T-cell (primary cell): Measurements from ENCODE around the gene FADS2. TPM values are rescaled to one million over a fixed set of nuclear protein-coding genes. Genes with fewer than 3 reads are reported as not detected.

Experiments
- ATAC-seq, 4 experiments: fragments of 200-7000 bp in 3 of 4; fragments of 150-1000 bp in 1 of 4; cut with Tn5 transposase; replicated peaks in 1 of 4; 1 replicate in 3 of 4; 2 replicates in 1 of 4; pipeline ENCODE4 v1.10.0; 2021; ENCODE audit warnings: moderate library complexity in 3 of 4, mild to moderate bottlenecking in 2 of 4, moderate number of reproducible peaks in 1 of 4
- CTCF ChIA-PET, 2 donors: fragments of 300-600 bp; sonication (Branson Sonifier 250); formaldehyde crosslinking; loops; one replicate each; lab custom pipeline; 2022; ENCODE audit warnings: antibody characterized with exemption in 2 of 2; lab: Charles Lee
- POLR2A ChIA-PET, 2 donors: fragments of 300-600 bp; sonication (Branson Sonifier 250); formaldehyde crosslinking; loops; one replicate each; lab custom pipeline; 2022; ENCODE audit warnings: antibody characterized with exemption in 2 of 2; lab: Charles Lee
- DNase-seq, 35 experiments: peaks; one replicate each; pipeline versions ENCODE4 v3.0.0 to v3.0.0-alpha.2; 2013 to 2023
- H3K27ac ChIP-seq: one replicate; pipeline ENCODE4 v1.5.1; 2013; ENCODE audit warnings: low read length
- H3K27me3 ChIP-seq, 2 experiments: replicated peaks in 1 of 2; 1 replicate in 1 of 2; 2 replicates in 1 of 2; pipeline versions ENCODE4 v1.6.1 to v1.7.0; 2013; ENCODE audit warnings: low read length in 1 of 2, mixed read lengths in 1 of 2; ENCODE audit not compliant: control insufficient read depth in 2 of 2, insufficient read depth in 2 of 2; ENCODE audit errors: extremely low read depth in 1 of 2
- H3K36me3 ChIP-seq, 2 donors: 1 replicate in 1 of 2; 2 replicates in 1 of 2; pipeline versions ENCODE4 v1.6.1 to v1.7.0; 2013; ENCODE audit warnings: low read length in 1 of 2; ENCODE audit not compliant: control insufficient read depth in 2 of 2, insufficient read depth in 1 of 2; ENCODE audit errors: extremely low read depth in 1 of 2
- H3K4me1 ChIP-seq, 2 experiments: 1 replicate in 1 of 2; 2 replicates in 1 of 2; pipeline versions ENCODE4 v1.6.1 to v1.7.0; 2013; ENCODE audit warnings: low read length in 2 of 2, mixed read lengths in 1 of 2; ENCODE audit not compliant: insufficient read depth in 2 of 2, control insufficient read depth in 1 of 2; ENCODE audit errors: extremely low read depth in 1 of 2
- H3K4me3 ChIP-seq, 2 donors: 1 replicate in 1 of 2; 2 replicates in 1 of 2; pipeline versions ENCODE4 v1.5.1 to v1.7.0; 2013; ENCODE audit warnings: mild to moderate bottlenecking in 2 of 2, low read length in 1 of 2, moderate library complexity in 1 of 2; ENCODE audit not compliant: control insufficient read depth in 1 of 2; ENCODE audit errors: extremely low read depth in 1 of 2
- H3K9me3 ChIP-seq: 2 replicates; pipeline ENCODE4 v1.7.0; 2013
- H3K27ac Mint-ChIP-seq, 2 donors: one replicate each; pipeline ENCODE4 v1.8.0; 2020 to 2021; ENCODE audit warnings: mild to moderate bottlenecking in 2 of 2, mixed read lengths in 2 of 2
- H3K27me3 Mint-ChIP-seq, 2 donors: one replicate each; pipeline ENCODE4 v1.8.0; 2021 to 2022; ENCODE audit warnings: mixed read lengths in 2 of 2
- H3K36me3 Mint-ChIP-seq: one replicate; pipeline ENCODE4 v1.8.0; 2021; ENCODE audit warnings: mixed read lengths
- H3K4me1 Mint-ChIP-seq, 3 donors: one replicate each; pipeline ENCODE4 v1.8.0; 2020 to 2022; ENCODE audit warnings: mixed read lengths in 3 of 3, mild to moderate bottlenecking in 1 of 3
- H3K4me3 Mint-ChIP-seq, 3 donors: one replicate each; pipeline ENCODE4 v1.8.0; 2020 to 2022; ENCODE audit warnings: mild to moderate bottlenecking in 3 of 3, mixed read lengths in 3 of 3, moderate library complexity in 3 of 3
- H3K9me3 Mint-ChIP-seq, 3 donors: one replicate each; pipeline ENCODE4 v1.8.0; 2020 to 2022; ENCODE audit warnings: mixed read lengths in 3 of 3
- WGBS: methylation state at CpG from one replicate; pipeline ENCODE4 v1.1.5; 2013; ENCODE audit warnings: missing lambda C conversion rate; ENCODE audit not compliant: insufficient coverage; 5-methylcytosine and 5-hydroxymethylcytosine counted together
- total RNA-seq, 35 experiments: library from RNA in 6 of 35; stranded (reverse) in 6 of 35; fragments of 120-200 nt in 1 of 35; gene quantifications; one replicate each; pipeline versions ENCODE4 v1.2.1 to v1.2.4 and lab custom pipeline; 2013 to 2026

The FADS2 gene
- total RNA-seq, 5 donors from 2014 or later (not counting 1 experiment from before 2014, with no cell fraction given), result 1.9 to 20.9 (median 2.7) TPM

DNA sequence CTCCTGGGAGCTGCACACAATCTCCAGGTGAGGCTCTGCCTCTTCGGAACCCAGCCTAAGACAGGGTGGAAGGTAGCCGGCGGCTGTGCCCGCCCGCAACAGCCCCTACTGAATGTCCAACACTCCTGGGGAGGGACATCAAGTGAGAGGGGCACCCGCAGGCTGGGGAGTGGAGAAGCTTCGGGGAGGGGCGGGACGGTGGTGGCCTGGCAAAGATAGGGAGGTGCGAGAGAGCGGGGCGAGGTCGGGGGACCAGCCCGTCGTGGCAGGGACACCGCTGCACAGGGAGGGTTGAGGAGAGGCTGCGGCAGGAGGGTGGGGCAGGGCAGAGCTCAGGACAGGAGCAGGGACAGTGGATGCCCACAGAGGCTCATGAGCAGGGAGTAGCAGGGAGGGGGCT, 72.2 kb downstream of the FADS2 start:
- peaks cover 0 to 18% of the 10 kb centered on the region in 2 experiments for H3K27me3 ChIP-seq
- H3K4me1 ChIP-seq, result peaks cover 0 to 14% of the 10 kb centered on the region in 2 experiments
- Mint-ChIP-seq H3K27ac (no peak overlapping the region), H3K4me3 (no peak overlapping the region), H3K4me1 (peaks cover 6 to 12% (median 8%) of the 10 kb centered on the region in 3 donors), H3K9me3 (no peaks in the 10 kb centered on the region), H3K27me3 (peaks cover 0 to 5% of the 10 kb centered on the region in 2 donors), H3K36me3 (no peaks in the 10 kb centered on the region)
- H3K27ac ChIP-seq, result no peak overlapping the region
- no peaks in the 10 kb centered on the region for H3K36me3 ChIP-seq
- no peak for DNase-seq
- POLR2A ChIA-PET, result no interaction called here
- H3K9me3 ChIP-seq, result no peaks in the 10 kb centered on the region
- WGBS, result 94% methylated on average over 17 of the region's 17 CpGs
- no peak for ATAC-seq
- H3K4me3 ChIP-seq, result no peak overlapping the region
- CTCF ChIA-PET, result interaction anchor here (1.0 to 5.6 kb wide), 4 partner anchors 47 to 181 kb away, joined by 5 to 100 read pairs (median 18); no protein-coding TSS in a partner anchor

- DNase-seq (no peak), ATAC-seq (no peak)
- Mint-ChIP-seq H3K27ac (no peak overlapping the region), H3K4me3 (no peak overlapping the region), H3K9me3 (no peaks in the 10 kb centered on the region), H3K36me3 (no peaks in the 10 kb centered on the region), H3K4me1 (peaks cover 6 to 12% (median 8%) of the 10 kb centered on the region in 3 donors), H3K27me3 (peaks cover 0 to 5% of the 10 kb centered on the region in 2 donors)
- 88% methylated on average over 6 of the region's 10 CpGs for WGBS
- POLR2A ChIA-PET, result no interaction called here
- Histone ChIP-seq H3K4me3 (no peak overlapping the region), H3K36me3 (no peaks in the 10 kb centered on the region), H3K9me3 (no peaks in the 10 kb centered on the region), H3K4me1 (peaks cover 0 to 14% of the 10 kb centered on the region in 2 experiments), H3K27me3 (peaks cover 0 to 19% of the 10 kb centered on the region in 2 experiments), H3K27ac (no peak overlapping the region)
- CTCF ChIA-PET, result interaction anchor here in 1 of 2 donors (5.6 kb wide), 1 partner anchor 180 kb away, joined by 100 read pairs; no protein-coding TSS in a partner anchor
Observed at GRCh38 chr11:61901397-61901796, 73.3 kb downstream of the FADS2 start.

DNA sequence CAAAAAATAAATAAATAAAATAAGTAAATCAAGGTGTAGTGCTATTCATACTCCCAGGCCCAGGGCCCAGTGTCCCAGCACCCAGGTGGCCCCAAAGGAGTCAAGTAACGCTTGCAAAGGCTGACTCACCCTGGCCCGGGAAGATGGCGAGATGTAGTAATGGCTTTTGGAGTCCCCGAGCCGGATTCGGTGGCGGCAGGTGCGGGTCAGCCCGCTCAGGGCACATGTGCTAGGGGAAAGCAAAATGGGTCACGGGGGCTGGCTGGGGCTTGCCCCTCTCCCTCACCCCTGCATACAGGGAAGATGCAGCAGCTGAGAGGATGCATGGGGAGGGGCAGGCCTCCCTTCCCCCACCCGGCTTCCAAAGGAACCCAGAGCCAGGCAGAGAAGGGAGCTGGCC, 74.2 kb downstream of the FADS2 start:
- H3K9me3 ChIP-seq, result no peaks in the 10 kb centered on the region
- H3K27me3 ChIP-seq, result peaks cover 0 to 19% of the 10 kb centered on the region in 2 experiments
- Mint-ChIP-seq H3K4me1 (peaks cover 6 to 12% (median 8%) of the 10 kb centered on the region in 3 donors), H3K27me3 (peaks cover 0 to 5% of the 10 kb centered on the region in 2 donors), H3K27ac (no peak overlapping the region), H3K9me3 (no peaks in the 10 kb centered on the region), H3K36me3 (no peaks in the 10 kb centered on the region), H3K4me3 (no peak overlapping the region)
- 87% methylated on average over 3 of the region's 11 CpGs for WGBS
- no peaks in the 10 kb centered on the region for H3K36me3 ChIP-seq
- no peak for ATAC-seq
- H3K27ac ChIP-seq, result no peak overlapping the region
- CTCF ChIA-PET, result interaction anchor here (0.5 to 5.6 kb wide), 2 partner anchors 179 to 200 kb away, joined by 3 to 100 read pairs; no protein-coding TSS in a partner anchor
- DNase-seq, result no peak
- POLR2A ChIA-PET, result no interaction called here
- H3K4me1 ChIP-seq, result peaks cover 0 to 14% of the 10 kb centered on the region in 2 experiments
- H3K4me3 ChIP-seq, result no peak overlapping the region

DNA sequence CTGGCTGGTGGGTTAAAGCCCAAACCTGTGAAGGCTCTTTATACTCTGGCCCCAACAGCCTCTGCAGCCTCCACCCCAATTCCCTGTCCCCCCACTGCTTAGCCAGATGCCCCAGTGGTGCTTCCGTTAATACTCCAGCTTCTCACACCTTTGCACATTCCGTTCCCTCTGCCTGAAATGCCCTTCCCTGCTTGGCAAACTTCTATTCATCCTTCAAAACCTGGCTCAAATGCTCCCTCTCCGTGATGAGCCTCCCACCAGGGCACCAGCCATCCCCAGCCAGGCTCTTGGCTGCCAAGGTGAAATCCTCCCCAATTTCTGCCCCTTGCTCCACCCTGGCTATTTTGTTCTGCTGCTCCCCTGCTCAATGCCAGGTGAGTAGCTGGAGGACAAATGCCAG, 75.7 kb downstream of the FADS2 start:
- no peaks in the 10 kb centered on the region for H3K36me3 Mint-ChIP-seq
- no peak for ATAC-seq
- H3K27me3 Mint-ChIP-seq, result peaks cover 0 to 5% of the 10 kb centered on the region in 2 donors
- no peaks in the 10 kb centered on the region for H3K36me3 ChIP-seq
- no peak overlapping the region for H3K4me3 ChIP-seq
- POLR2A ChIA-PET, result no interaction called here
- H3K27ac ChIP-seq, result no peak overlapping the region
- H3K9me3 Mint-ChIP-seq, result no peaks in the 10 kb centered on the region
- H3K27me3 ChIP-seq, result peaks cover 0 to 21% of the 10 kb centered on the region in 2 experiments
- 80% methylated on average over 3 of the region's 3 CpGs for WGBS
- H3K4me1 Mint-ChIP-seq, result peaks cover 5 to 12% (median 6%) of the 10 kb centered on the region in 3 donors
- DNase-seq, result no peak
- H3K9me3 ChIP-seq, result no peaks in the 10 kb centered on the region
- peaks cover 0 to 11% of the 10 kb centered on the region in 2 experiments for H3K4me1 ChIP-seq
- H3K4me3 Mint-ChIP-seq, result no peak overlapping the region
- CTCF ChIA-PET, result interaction anchor here in 1 of 2 donors (1.4 kb wide), 1 partner anchor 178 kb away, joined by 7 read pairs; no protein-coding TSS in a partner anchor
- no peak overlapping the region for H3K27ac Mint-ChIP-seq

DNA sequence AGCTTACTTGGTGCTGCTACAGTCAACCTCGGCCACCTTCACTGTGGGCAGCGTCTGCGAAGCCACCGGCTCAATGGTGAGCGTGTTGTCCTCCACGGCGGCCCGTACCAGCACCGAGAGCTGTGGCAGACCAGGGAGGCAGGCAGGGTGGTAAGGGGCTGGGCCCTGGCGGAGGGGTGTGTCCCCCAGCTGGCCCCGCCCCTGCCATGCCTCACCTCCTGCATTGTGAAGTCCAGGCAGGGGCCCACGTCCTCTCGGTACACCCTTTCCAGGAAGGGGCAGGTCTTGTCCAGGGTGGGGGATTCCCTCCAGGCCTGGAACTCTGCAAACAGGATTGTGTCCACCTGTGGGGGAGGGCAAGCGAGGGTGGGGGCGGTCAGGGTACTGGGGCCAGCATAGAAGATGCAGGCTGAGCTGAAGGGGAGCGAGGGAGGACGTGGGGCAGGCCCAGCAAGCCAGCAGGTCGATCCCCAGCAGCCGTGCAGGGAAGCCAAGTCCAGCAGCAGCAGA, 76.5 kb downstream of the FADS2 start:
- 56% methylated on average over 16 of the region's 19 CpGs for WGBS
- Mint-ChIP-seq H3K4me1 (peaks cover 0 to 5% (median 0%) of the 10 kb centered on the region in 3 donors), H3K4me3 (no peak overlapping the region), H3K27me3 (peaks cover 0 to 2% of the 10 kb centered on the region in 2 donors), H3K27ac (no peak overlapping the region), H3K9me3 (no peaks in the 10 kb centered on the region), H3K36me3 (no peaks in the 10 kb centered on the region)
- ATAC-seq (peak in 1 of 4 experiments; percentile 35), DNase-seq (no peak)
- H3K27ac ChIP-seq, result no peak overlapping the region
- H3K36me3 ChIP-seq, result no peaks in the 10 kb centered on the region
- no peak overlapping the region for H3K4me3 ChIP-seq
- POLR2A ChIA-PET, result interaction anchor here in 1 of 2 donors (0.6 kb wide), 1 partner anchor 9 kb away, joined by 6 read pairs; no protein-coding TSS in a partner anchor
- peaks cover 0 to 26% of the 10 kb centered on the region in 2 experiments for H3K27me3 ChIP-seq
- peaks cover 0 to 4% of the 10 kb centered on the region in 2 experiments for H3K4me1 ChIP-seq
- CTCF ChIA-PET, result interaction anchor here in 1 of 2 donors (0.9 kb wide), 1 partner anchor 203 kb away, joined by 3 read pairs; no protein-coding TSS in a partner anchor
- no peaks in the 10 kb centered on the region for H3K9me3 ChIP-seq

- H3K27ac ChIP-seq, result no peak overlapping the region
- POLR2A ChIA-PET, result interaction anchor here in 1 of 2 donors (0.6 kb wide), 1 partner anchor 9 kb away, joined by 6 read pairs; no protein-coding TSS in a partner anchor
- H3K4me3 Mint-ChIP-seq, result no peak overlapping the region
Observed at GRCh38 chr11:61905067-61905696, 77.1 kb downstream of the FADS2 start.

More at GRCh38 chr11:61905067-61905696, 77.1 kb downstream of the FADS2 start:
- H3K4me1 ChIP-seq, result peaks cover 0 to 3% of the 10 kb centered on the region in 2 experiments
- no peaks in the 10 kb centered on the region for H3K9me3 ChIP-seq
- 87% methylated on average over 13 of the region's 13 CpGs for WGBS
- CTCF ChIA-PET, result interaction anchor here in 1 of 2 donors (0.9 kb wide), 1 partner anchor 203 kb away, joined by 3 read pairs; no protein-coding TSS in a partner anchor
- H3K27ac Mint-ChIP-seq, result no peak overlapping the region
- no peak overlapping the region for H3K4me3 ChIP-seq
- peaks cover 0 to 5% (median 0%) of the 10 kb centered on the region in 3 donors for H3K4me1 Mint-ChIP-seq
- ATAC-seq (no peak), DNase-seq (no peak)
- H3K27me3 Mint-ChIP-seq, result peaks cover 0 to 2% of the 10 kb centered on the region in 2 donors
- no peaks in the 10 kb centered on the region for H3K36me3 ChIP-seq
- H3K36me3 Mint-ChIP-seq, result no peaks in the 10 kb centered on the region
- H3K27me3 ChIP-seq, result peaks cover 0 to 28% of the 10 kb centered on the region in 2 experiments
- H3K9me3 Mint-ChIP-seq, result no peaks in the 10 kb centered on the region
